Measurements from ENCODE around the gene MTREX.

Gene MTREX

DNA sequence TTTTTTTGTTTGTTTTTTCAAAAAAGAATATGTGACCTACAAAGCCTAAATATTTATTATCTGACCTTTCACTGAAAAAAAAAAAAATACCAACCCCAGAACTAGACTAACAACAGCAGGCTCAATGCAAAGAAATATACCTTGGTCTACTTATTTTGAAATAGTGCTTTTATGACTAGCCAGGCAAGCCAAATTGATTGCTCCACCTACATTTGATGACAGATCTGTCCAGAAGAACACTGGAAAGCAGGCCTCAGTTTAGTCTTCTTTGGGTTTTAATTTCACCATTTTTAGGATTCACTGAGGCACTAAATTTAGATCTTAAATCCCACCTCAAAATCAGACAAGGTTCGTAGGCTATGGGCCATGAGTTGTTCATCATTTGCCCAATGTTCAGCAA lies 129.7 kb downstream of the MTREX start:
- no peak for DNase-seq

DNA sequence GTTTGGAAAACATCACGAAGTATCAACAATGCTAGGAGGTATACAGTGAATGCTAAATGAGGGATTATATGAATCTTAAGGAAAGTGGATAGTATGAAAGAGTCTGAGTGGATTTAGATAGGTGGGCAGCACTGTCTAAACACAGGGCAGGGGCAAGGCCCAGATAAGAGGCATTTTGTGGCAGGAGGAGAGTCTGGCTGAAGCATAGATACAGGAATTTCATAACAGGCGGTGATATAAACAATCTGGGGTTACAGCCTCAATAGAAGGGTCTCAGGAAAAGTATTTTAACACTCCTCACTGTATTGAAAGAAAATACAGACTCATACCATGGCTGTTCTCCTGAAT lies 130.0 kb downstream of the MTREX start:
- DNase-seq, result no peak

DNA sequence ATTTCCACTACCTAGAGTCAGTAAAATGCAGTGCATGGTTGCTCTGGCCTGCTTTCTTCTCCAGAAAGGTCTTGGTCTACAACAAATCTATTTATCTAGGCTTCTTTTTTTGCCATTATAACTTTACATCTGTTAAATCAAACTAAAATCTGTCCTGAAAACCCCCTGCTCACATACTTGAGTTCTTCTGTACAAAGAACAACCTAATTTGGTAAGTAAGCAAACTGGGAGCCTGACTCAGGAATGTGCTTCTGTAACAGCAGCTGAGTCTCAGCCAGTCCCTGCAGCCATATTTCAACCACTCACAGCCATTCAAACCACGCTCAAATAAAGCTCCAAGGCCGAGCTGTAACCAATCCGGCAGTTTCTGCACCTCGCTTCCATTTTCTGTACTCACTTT lies 131.2 kb downstream of the MTREX start:
- DNase-seq, result no peak

DNA sequence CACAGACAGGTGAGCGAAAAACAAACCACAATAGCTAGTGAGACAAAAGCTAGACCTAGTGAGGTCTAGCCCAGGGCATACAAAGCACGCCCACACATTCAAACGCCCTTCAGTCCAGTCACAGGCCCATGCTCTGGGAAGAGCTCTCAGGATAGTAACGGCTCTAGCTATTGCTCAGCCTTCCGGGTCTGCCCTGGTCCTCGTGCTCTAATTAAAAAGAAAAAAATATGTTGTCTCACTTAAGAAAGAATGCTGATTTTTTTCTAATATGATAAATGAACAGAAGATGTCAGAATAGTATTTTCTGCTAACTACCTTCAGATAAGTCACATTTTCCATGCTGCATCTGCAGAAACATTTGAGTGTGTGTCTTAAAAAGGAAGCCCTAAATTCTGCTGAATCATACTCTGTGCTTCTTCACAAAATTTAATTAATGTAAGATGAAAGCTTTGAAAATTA lies 132.4 kb downstream of the MTREX start:
- peak; percentile 20 for DNase-seq

DNA sequence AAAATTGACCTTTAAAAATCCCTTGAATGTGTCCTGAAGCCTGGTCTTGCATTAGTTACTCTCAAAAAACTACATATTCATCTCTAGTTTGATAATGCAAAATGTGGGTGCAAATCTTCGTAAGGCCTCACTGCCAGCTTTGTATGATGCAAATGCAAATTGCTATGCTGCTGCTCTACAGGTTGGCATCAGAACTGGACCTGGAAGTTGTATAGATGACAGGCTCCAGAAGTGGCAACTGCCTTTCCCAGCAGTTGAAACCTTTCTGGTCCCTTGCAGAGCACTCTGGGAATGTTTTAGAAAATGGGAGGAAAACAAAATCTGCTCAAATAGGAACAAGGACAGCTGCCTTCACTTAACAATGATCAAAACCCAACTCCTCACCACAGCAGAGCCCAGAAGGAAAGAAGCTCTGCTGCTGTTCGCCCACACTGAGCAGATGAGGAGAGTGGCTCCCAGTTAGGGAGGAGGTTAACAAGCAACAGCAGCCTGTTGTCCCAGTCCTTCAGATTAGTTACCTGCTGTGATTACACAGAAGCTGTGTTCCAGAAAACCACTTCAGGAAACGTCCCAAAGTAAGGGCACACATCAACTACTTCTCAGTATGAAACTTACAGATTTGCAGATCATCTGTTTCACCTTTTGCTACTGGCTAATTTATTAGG lies 133.4 kb downstream of the MTREX start:
- no peak for DNase-seq

DNA sequence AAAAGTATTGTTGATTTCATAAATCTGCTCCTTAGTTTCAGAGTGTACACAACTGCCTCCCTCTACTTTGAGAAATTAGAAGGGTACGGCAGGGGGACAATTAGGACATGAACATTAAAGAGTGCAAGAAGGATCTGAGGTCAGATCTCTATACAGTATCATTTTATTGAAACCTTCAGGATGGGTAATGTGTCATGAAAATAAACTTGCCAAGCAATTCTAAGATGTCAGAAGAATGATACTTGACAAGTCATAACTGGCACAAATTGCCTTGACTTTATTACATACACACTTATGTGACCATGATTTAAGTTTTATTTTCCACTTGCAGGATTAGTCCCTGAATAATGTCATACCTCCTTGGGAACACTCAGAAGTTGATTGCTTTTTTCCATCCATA lies 134.2 kb downstream of the MTREX start:
- DNase-seq, result no peak

DNA sequence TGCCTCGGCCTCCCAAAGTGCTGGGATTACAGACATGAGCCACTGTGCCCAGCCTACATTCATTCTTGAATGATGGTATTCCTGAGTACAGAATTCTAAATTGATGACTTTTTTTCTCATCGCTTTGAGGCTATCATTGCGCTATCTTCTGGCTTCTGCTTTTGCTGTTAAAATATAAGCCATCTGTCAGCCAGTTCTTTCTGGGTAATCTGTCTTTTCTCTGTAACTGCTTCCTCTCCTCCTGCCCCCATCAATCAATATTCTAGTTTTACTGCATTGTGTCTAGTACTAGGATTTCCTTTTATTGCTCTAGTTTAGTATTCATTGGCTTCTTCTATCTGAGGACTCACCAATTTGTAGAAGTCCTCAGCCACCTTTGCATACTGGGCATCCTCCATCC lies 138.0 kb downstream of the MTREX start:
- DNase-seq, result no peak

DNA sequence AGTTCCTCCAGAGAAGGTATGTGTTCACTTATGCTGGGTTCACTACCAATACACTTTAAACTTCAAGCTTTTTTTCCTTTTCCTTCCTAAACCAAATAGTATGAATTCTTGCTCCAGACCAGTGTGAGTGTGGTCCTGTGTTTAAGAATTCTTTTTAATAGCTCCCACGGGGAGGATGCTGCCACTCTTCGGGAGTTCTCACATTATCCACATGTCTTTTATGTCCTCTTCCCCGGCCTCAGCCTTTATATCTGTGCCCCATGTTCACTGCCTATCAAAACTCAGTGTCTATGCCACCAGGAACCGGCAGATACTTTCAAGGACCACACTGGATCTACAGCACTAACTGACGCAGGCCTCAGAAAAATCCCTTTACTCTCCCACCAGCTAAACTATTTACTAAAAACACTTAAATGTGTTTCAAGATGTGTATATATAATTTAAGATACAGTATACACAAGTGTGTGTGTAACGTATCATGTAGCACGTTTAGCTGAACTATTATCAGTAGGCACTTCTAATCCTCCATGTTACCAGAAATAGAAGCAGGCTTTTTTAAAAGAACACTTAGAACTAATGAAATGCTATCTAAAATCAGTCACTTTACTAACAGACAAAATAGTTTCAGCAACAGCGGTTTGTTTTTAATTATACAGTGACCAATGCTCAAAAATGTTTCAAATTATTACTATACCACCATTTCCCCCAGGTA lies 139.0 kb downstream of the MTREX start:
- DNase-seq, result no peak

DNA sequence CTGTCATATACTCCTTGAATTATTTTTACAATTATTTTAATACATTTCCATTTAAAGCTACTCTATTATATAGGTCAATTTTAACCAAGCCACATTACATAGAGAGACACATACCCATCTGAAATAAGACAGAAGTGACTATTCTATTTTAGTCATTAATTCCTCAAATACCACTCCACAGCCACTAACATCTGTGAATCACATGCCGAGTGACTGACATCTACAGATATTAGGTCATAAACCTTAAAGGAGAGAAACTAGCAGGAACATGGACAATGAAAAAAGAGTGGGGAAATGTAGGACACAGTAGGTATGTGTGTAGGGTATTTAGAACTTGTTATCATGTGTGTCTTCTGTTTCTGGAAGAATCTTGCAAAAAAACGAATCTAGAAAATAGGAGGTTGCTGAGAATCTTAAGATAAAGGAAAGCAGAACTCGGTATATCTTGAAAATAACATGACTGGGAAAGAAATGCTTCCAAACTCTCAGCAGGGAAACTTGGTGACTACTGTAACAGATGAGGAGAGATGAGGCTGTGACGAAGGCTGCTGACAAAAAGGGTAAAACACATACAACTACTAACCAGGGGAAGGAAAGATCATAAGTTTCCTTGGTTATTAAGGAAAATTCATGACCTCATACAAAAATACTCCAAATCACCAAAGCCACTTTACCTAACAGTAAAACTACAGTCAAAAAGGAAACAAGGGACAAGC lies 142.4 kb downstream of the MTREX start:
- DNase-seq, result no peak

DNA sequence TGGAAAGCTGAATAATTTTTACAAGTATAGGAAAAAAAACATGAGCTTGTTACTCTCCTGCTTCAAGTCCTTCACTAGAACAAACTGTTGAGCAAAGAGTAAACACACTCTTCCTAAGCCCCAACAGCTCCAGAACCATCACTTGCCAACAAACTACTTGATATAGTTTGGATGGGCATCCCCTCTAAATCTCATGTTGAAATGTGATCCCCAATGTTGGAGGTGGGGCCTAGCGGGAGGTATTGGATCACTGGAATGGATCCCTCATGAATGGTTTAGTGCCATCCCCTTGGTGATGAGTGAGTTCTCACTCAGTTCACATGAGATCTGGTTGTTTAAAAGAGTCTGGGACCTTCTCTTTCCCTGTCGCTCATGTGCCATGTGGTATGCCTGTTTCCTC lies 144.2 kb downstream of the MTREX start:
- DNase-seq, result no peak

DNA sequence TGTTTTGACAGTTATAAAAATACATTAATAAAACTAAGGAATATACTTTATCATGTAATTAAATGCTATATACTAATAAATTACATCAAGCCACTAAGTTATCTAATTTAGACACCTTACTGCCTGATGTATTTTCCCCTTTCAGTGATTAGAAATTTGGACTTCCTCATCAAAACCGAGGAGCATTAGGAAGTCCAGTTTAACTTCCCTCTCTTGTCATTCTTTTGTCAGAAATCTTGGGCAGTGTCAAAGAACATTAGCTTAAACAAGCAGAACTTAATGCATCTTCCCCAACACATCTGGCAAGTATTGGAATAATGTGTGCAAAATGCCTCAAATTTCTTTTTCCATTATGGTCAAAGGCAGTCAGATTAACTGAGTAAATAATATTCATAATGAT lies 145.4 kb downstream of the MTREX start:
- no peak for DNase-seq

DNA sequence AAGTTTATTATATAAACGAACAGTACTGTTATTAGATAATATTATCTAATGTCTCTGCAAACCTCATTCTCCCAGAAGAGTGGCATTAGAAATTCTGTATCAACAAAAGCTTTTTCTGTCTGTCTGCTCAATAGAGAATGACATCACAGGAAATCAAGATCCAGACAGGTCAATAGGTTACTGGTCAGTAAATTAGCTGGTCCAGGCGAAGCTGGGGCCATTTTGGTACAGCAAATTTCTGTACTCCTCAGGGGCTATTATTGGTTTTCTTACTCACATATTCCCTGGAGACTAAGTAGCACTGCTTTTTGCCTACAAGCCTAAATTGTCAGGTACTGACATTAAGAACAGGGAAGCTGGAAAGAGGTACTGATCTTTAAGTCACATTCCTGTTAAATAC lies 146.5 kb downstream of the MTREX start:
- no peak for DNase-seq

DNA sequence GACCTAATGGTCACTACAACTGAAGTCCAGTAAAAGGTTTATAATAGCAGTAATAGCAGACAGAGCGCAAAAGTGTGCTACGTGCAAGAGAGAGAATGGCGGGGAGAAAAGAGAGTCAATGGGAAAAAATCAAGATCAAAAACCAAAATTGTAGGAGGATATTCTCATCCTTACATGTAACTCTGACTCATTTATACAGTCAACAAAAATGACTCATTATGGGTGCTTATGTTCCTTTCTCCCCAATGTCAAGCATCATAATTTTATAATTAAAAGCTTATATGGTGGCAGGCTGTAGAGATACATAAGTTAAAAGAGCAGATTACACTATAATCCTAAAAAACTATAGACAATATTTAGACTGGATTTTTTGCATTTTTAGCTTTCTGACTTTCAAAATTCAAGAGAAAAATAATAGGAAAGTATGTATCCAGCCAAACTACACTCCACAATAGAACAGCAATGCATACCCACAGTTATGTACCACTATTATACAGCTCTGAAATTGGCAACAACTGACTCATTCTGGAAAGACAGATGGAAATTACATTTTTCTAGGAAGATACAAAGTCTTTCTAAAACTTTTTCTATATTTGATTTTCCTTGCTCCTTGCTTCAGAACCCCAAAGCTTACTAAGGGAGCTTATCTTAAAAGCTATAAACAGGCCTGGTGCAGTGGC lies 148.6 kb downstream of the MTREX start:
- DNase-seq, result no peak

DNA sequence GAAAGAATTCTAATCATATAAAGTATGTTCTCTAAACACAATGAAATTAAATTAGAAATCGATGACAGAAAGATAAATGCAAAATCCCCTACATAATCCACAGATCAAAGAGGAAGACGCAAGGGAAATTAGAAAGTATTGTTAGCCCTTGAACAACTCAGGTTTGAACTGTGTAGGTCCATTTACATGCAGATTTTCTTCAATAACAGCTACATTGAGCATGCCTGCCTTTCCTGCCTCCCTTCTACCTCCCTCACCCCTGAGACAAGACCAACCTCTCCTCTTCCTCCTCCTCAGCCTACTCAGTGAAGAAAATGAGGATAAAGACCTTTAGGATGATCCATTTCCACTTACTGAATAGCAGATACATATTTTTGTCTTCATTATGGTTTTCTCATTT lies 151.8 kb downstream of the MTREX start:
- no peak for DNase-seq

DNA sequence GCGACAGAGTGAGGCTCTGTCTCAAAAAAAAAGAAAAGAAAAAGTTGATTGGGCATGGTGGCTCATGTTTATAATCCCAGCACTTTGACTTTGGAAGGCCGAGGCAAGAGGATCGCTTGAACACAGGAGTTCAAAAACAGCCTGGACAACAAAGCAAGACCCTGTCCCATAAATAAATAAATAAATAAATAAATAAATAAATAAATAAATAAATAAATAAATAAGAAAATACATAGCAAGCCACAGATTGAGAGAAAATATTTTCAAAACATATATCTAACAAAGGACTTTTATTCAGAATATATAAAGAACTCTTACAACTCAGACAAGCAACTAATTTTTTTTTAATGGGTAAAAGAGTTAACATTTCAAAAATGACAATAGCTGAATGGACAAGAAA lies 155.8 kb downstream of the MTREX start:
- DNase-seq, result no peak

DNA sequence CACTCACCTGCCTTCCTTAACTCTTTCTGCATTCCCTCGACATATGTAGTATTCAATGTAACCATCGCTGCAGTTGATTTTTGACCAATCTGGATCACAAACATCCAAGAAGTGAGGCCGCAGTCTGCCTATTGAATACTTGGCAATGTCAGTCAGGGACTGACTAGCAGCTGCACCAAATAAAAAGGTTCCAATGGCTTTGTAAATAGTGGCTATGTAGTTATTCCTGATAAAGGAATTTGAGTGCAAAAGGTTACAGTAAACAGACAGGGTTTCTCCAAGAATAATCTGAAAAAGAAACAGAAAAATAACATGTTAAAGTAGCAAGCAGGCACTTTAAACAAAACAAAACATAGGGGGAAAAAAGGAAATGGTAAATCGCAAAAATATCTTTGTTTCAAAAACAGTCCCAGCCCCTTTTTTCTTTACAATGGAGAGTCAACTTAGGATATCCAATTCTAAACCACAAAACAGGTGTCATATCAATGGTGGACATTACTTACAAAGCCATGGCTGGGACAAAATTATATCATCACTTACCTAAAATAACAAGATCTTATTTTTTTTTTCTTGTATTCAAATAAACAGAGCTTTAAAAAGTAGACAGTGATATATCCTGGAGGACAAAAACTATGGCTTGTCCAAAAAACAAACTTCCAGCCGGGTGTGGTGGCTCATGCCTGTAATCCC lies 160.2 kb downstream of the MTREX start:
- no peak for DNase-seq

DNA sequence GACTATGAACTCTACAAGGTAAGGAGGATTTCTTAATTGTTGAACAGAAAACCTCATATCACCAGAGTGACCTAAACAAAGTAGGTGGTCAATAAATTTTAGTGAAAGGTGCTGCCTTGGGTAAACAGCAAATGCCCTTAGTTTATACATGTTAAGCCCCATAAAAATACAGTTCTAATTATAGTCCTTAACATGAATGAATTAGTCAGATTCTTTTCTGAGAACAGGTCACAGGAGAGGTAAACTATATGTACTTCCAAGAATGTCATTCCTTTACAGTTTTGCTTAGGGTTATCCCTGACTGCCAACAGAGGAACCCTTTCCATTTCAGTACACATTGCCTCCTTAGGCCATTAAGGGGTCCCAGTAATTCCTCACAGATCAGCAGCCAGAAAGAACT lies 162.1 kb downstream of the MTREX start:
- no peak for DNase-seq

DNA sequence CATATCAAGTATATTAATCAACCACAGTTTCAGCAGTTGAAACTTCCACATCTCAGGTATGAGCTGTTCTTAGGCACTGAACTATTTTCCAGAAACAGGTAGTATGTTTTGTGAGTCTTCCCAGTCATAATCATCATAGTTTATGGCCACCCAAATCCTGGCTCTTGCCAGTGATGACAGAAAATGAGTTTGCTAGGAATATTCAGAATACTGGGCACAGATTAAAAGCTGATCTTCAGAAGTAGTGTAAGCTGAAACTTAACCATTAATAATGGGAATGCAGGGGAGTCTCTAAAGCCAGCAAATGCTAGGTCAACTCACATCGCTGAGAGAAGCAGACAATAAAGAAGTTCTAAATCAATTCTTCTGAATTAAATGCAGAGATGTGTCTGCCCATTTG lies 162.5 kb downstream of the MTREX start:
- DNase-seq, result no peak

DNA sequence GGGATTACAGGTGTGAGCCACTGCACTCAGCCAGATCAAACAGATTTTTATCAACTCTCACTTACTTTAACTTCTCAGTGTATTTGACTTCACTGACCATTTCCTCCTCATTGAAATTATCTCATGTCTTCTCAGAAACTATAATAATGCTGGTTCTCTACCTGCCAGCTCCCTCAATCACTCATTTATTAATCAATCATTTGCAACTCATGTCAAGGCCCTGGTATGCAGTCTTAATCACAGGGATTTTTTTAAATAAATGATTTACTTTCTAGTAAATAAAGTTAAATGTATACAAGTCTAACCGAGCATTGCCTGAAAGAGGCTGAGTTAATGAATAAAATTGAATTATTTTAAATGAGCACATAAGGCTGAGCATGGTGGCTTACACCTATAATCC lies 163.7 kb downstream of the MTREX start:
- DNase-seq, result no peak

DNA sequence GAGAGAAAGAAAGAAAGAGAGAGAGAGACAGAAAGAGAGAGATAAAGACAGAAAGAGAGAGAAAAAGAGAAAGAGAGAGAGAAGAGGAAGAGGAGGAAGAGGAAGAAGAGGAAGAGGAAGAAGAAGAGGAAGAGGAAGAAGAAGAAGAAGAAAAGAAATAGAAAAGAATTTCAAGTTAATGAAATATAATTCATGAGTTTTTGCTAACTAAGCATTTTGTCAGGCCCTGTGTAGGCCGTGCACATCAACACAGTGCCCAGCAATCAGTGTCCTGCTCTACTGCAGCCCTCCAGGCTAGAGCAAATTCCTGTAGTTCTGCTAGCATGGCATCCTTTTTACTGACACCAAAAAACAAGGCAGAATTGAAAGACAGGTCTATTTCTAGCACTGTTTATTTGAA lies 164.9 kb downstream of the MTREX start:
- DNase-seq, result no peak
